HK-2 (cell line): Measurements from ENCODE around the gene SKIC2.
"Not testable (repeated sequence)": the region's sequence is repeated elsewhere in the genome, so short reads cannot be mapped to it uniquely, and the experiment has no call there.

Experiments
- DNase-seq: peaks from one replicate; pipeline ENCODE4 v3.0.0-alpha.2; 2018; ENCODE audit not compliant: unreplicated experiment

SKIC2 gene

GRCh38 chr6:32004864-32005537 lies 46.0 kb downstream of the SKIC2 start:
- not testable (repeated sequence) for DNase-seq

GRCh38 chr6:32005538-32005880 lies 46.5 kb downstream of the SKIC2 start:
- not testable (repeated sequence) for DNase-seq

GRCh38 chr6:32005991-32006529 lies 47.1 kb downstream of the SKIC2 start:
- not testable (repeated sequence) for DNase-seq

- DNase-seq: not testable (repeated sequence)
These were observed 48.1 kb downstream of the SKIC2 start for GRCh38 chr6:32007086-32007485.

- DNase-seq: not testable (repeated sequence)
These were observed 49.1 kb downstream of the SKIC2 start for GRCh38 chr6:32008037-32008436.

GRCh38 chr6:32008616-32009015 lies 49.6 kb downstream of the SKIC2 start:
- not testable (repeated sequence) for DNase-seq

GRCh38 chr6:32009537-32009936 lies 50.6 kb downstream of the SKIC2 start:
- not testable (repeated sequence) for DNase-seq

- DNase-seq: not testable (repeated sequence)
These were observed 52.0 kb downstream of the SKIC2 start for GRCh38 chr6:32010856-32011530.

- DNase-seq: not testable (repeated sequence)
These were observed 54.1 kb downstream of the SKIC2 start for GRCh38 chr6:32012941-32013617.

- DNase-seq: not testable (repeated sequence)
These were observed 54.8 kb downstream of the SKIC2 start for GRCh38 chr6:32013738-32014137.

GRCh38 chr6:32014547-32014946 lies 55.6 kb downstream of the SKIC2 start, which contains the start of gene C4B:
TSS of gene C4B (plus strand) at chr6:32014795. CDS start at chr6:32014846, 51 bp downstream.
- not testable (repeated sequence) for DNase-seq
